Right ventricle myocardium inferior (tissue), 1 donor: ENCODE measurements around the gene RAP2A. TPM values are rescaled to one million over a fixed set of nuclear protein-coding genes. Genes with fewer than 3 reads are reported as not detected.

Experiments
- ATAC-seq: fragments of 200-7000 bp; cut with Tn5 transposase; one replicate; pipeline ENCODE4 v1.9.1; 2020; ENCODE audit warnings: mild to moderate bottlenecking, moderate library complexity
- DNase-seq: peaks from one replicate; pipeline ENCODE4 v3.0.0; 2021; ENCODE audit errors: missing footprints
- intact Hi-C: fragments of 100-400 bp; cut with DNase I; formaldehyde crosslinking; loops from one replicate; pipeline ENCODE4 v1.11.0; 2022
- total RNA-seq: library from RNA; stranded (reverse); fragmentation: NEBNext Ultra II Directional; extraction: Animal tissue kit (Norgen Biotek cat#: 25700); gene quantifications from one replicate; pipeline ENCODE4 v1.2.1, GENCODE V29; 2021
- donor health status: DM: no; HTN: yes; CAD: no; lungs with severe emphysema.

Gene RAP2A
- total RNA-seq, 1 donor from 2014 or later = 20.1 TPM

- no peak for DNase-seq
- ATAC-seq = no peak
- intact Hi-C loops = no loop called here
These were observed 20.3 kb upstream of the RAP2A start for GRCh38 chr13:97413694-97414093.

- ATAC-seq (no peak), DNase-seq (no peak)
- intact Hi-C loops = no loop called here
These were observed 19.6 kb upstream of the RAP2A start for GRCh38 chr13:97414392-97414791.

GRCh38 chr13:97417698-97418097, 16.3 kb upstream of the RAP2A start:
- ATAC-seq = no peak
- no peak for DNase-seq
- intact Hi-C loops = no loop called here

- ATAC-seq (no peak), DNase-seq (no peak)
- intact Hi-C loops = no loop called here
These were observed 11.6 kb upstream of the RAP2A start for GRCh38 chr13:97422118-97423054.

- ATAC-seq = peak; percentile 28
- no peak for DNase-seq
These were observed 10.5 kb upstream of the RAP2A start for GRCh38 chr13:97423300-97424045.

GRCh38 chr13:97425590-97425989, 8.4 kb upstream of the RAP2A start:
- ATAC-seq (no peak), DNase-seq (no peak)
- intact Hi-C loops = no loop called here

More at GRCh38 chr13:97423300-97424045, 10.5 kb upstream of the RAP2A start:
- intact Hi-C loops = no loop called here

GRCh38 chr13:97426695-97427094, 7.3 kb upstream of the RAP2A start:
- DNase-seq (no peak), ATAC-seq (no peak)
- intact Hi-C loops = no loop called here

- no peak for ATAC-seq
- DNase-seq = no peak
- intact Hi-C loops = loop anchor here (5.0 to 10.0 kb wide), 2 partner anchors 62 to 375 kb away; no protein-coding TSS in a partner anchor
These were observed 4.3 kb upstream of the RAP2A start for GRCh38 chr13:97429681-97430081.

- intact Hi-C loops = loop anchor here (5.0 to 10.0 kb wide), 2 partner anchors 63 to 375 kb away; no protein-coding TSS in a partner anchor
- ATAC-seq (no peak), DNase-seq (no peak)
These were observed 3.7 kb upstream of the RAP2A start for GRCh38 chr13:97430296-97430695.

- ATAC-seq = no peak
- intact Hi-C loops = loop anchor here (5.0 to 10.0 kb wide), 2 partner anchors 64 to 374 kb away; no protein-coding TSS in a partner anchor
- no peak for DNase-seq
These were observed 2.7 kb upstream of the RAP2A start for GRCh38 chr13:97431171-97431764.

- intact Hi-C loops = loop anchor here (5.0 to 10.0 kb wide), 2 partner anchors 65 to 372 kb away; no protein-coding TSS in a partner anchor
- DNase-seq (no peak), ATAC-seq (no peak)
These were observed 1.6 kb upstream of the RAP2A start for GRCh38 chr13:97432232-97432916.

- peak; percentile 94 for ATAC-seq
- DNase-seq = peak; percentile 98
- intact Hi-C loops = loop anchor here (5.0 to 10.0 kb wide), 2 partner anchors 66 to 372 kb away; no protein-coding TSS in a partner anchor
These were observed 847 bp upstream of the RAP2A start for GRCh38 chr13:97432917-97433726.

GRCh38 chr13:97434397-97435201, 630 bp downstream of the RAP2A start:
- ATAC-seq (no peak), DNase-seq (peak; percentile 78)
- intact Hi-C loops = loop anchor here (5.0 to 10.0 kb wide), 2 partner anchors 67 to 370 kb away; no protein-coding TSS in a partner anchor

- ATAC-seq (no peak), DNase-seq (no peak)
- intact Hi-C loops = loop anchor here (10.0 kb wide), 1 partner anchor 369 kb away; no protein-coding TSS in a partner anchor
These were observed 1.4 kb downstream of the RAP2A start for GRCh38 chr13:97435323-97435722.

- DNase-seq (no peak), ATAC-seq (no peak)
- intact Hi-C loops = loop anchor here (10.0 kb wide), 1 partner anchor 369 kb away; no protein-coding TSS in a partner anchor
These were observed 1.8 kb downstream of the RAP2A start for GRCh38 chr13:97435794-97436193.

GRCh38 chr13:97436845-97437244, 2.9 kb downstream of the RAP2A start:
- ATAC-seq (no peak), DNase-seq (no peak)
- intact Hi-C loops = loop anchor here (10.0 kb wide), 1 partner anchor 368 kb away; no protein-coding TSS in a partner anchor

GRCh38 chr13:97437729-97438128, 3.8 kb downstream of the RAP2A start:
- ATAC-seq (no peak), DNase-seq (no peak)
- intact Hi-C loops = loop anchor here (10.0 kb wide), 1 partner anchor 367 kb away; no protein-coding TSS in a partner anchor
